AG04450 (cell line): ENCODE measurements around the gene UEVLD. TPM values are rescaled to one million over a fixed set of nuclear protein-coding genes. Genes with fewer than 3 reads are reported as not detected.

ENCODE experiments used
- CTCF ChIA-PET: fragments of 300-600, 350-600 bp; formaldehyde crosslinking; extraction: SDS; loops from one replicate; lab custom pipeline; 2022; ENCODE audit warnings: antibody characterized with exemption, inconsistent platforms; lab: Charles Lee
- POLR2A ChIA-PET: fragments of 350-600 bp; formaldehyde crosslinking; extraction: SDS; loops from one replicate; lab custom pipeline; 2021; ENCODE audit warnings: antibody characterized with exemption, inconsistent platforms; lab: Yijun Ruan, JAX
- DNase-seq: peaks from one replicate; pipeline ENCODE4 v3.0.0-alpha.2; 2011; ENCODE audit warnings: low read depth, low spot score
- H3K27ac ChIP-seq: one replicate; pipeline ENCODE4 v1.5.1; 2012; ENCODE audit warnings: low read depth, low read length, control low read depth
- H3K27me3 ChIP-seq: one replicate; pipeline ENCODE4 v1.6.0; 2012; ENCODE audit warnings: low read length; ENCODE audit not compliant: control insufficient read depth, insufficient read depth
- H3K4me3 ChIP-seq: 2 replicates; pipeline ENCODE4 v1.5.1; 2011; ENCODE audit warnings: mild to moderate bottlenecking, low read depth, low read length, control low read depth
- H3K9me3 ChIP-seq: 2 replicates; pipeline ENCODE4 v1.5.1; 2012; ENCODE audit warnings: low read length; ENCODE audit not compliant: control insufficient read depth, insufficient read depth
- CTCF ChIP-seq: IDR thresholded peaks from 2 replicates; pipeline ENCODE4 v1.5.1; 2011; ENCODE audit warnings: low read depth, low read length, control low read depth, inconsistent platforms
- polyA plus RNA-seq: library from polyadenylated mRNA; depleted of rRNA; stranded (reverse); fragments of >200 nt; gene quantifications from 2 replicates; pipeline ENCODE4 v1.2.3, GENCODE V29; 2011

Gene UEVLD
- polyA plus RNA-seq, 1 experiment, result 27.6 TPM

GRCh38 chr11:18566406-18566805, 22.1 kb downstream of the UEVLD start:
- no peak overlapping the region for H3K4me3 ChIP-seq
- ChIA-PET CTCF (interaction anchor here (1.3 kb wide), 1 partner anchor 26 kb away, joined by 4 read pairs; no protein-coding TSS in a partner anchor), POLR2A (interaction anchor here (0.6 kb wide), 1 partner anchor 69 kb away, joined by 5 read pairs; no protein-coding TSS in a partner anchor)
- TF ChIP-seq CTCF, result no peak
- no peaks in the 10 kb centered on the region for H3K9me3 ChIP-seq
- no peak overlapping the region for H3K27ac ChIP-seq
- H3K27me3 ChIP-seq, result no peaks in the 10 kb centered on the region
- DNase-seq, result no peak

DNA sequence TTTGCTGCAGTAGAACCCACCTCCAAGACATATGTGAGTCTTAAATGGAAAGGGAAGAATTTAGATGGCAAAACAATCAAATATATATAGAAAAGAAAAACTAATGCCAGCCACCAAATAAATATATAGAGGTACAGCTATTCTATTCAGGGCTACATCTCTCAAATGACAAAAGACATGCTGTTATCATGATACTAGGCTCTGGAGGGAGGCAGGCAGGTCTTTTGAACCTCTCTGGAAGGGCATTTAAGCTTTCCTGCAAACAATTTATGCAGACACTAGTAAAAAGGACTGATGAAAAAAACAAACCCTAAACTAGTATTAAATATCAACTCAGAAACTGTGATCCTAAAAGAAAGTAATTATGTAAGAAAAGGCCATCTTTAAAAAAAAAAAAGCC, 24.4 kb downstream of the UEVLD start:
- H3K27ac ChIP-seq, result no peak overlapping the region
- ChIA-PET CTCF (interaction anchor here (0.6 to 1.2 kb wide), 3 partner anchors 163 to 333 kb away, joined by 3 to 4 read pairs (median 3); no protein-coding TSS in a partner anchor), POLR2A (no interaction called here)

DNA sequence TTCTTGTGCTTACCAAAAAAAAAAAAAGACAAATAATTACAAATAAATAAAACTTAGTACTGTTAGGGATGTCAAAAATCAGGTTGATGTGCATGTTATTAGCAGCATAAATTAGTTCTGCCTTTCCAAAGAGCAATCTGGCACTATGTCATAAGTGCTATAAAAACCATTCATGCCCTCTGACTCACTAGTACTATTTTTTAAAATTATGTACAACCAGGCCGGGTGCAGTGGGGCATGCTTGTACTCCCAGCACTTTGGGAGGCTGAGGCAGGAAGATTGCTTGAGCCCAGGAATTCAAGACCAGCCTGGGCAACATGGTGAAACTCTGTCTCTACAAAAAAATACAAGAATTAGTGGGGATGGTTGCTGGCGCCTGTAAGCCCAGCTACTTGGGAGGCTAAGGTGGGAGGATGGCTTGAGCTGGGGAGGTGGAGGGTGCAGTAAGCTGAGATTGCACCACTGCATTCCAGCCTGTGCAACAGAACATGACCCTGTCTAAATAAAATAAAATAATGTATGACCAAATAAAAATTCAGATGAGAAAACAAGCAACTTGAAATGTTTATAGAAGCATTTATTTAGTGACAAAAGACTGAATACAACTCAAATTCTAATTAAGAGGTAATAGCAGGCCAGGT, 25.3 kb downstream of the UEVLD start:
- no peak overlapping the region for H3K27ac ChIP-seq
- ChIA-PET CTCF (no interaction called here), POLR2A (no interaction called here)
- H3K27me3 ChIP-seq, result no peaks in the 10 kb centered on the region
- H3K9me3 ChIP-seq, result no peaks in the 10 kb centered on the region
- no peak for DNase-seq
- no peak overlapping the region for H3K4me3 ChIP-seq
- TF ChIP-seq CTCF, result no peak

More for the DNA sequence above, 24.4 kb downstream of the UEVLD start:
- no peak for TF ChIP-seq CTCF
- DNase-seq, result no peak
- H3K9me3 ChIP-seq, result no peaks in the 10 kb centered on the region
- H3K4me3 ChIP-seq, result no peak overlapping the region
- H3K27me3 ChIP-seq, result no peaks in the 10 kb centered on the region

- no peak for TF ChIP-seq CTCF
- Histone ChIP-seq H3K4me3 (no peak overlapping the region), H3K9me3 (no peaks in the 10 kb centered on the region), H3K27me3 (no peaks in the 10 kb centered on the region), H3K27ac (no peak overlapping the region)
- POLR2A ChIA-PET, result no interaction called here
- CTCF ChIA-PET, result interaction anchor here (0.8 kb wide), 1 partner anchor 20 kb away, joined by 3 read pairs; no protein-coding TSS in a partner anchor
- no peak for DNase-seq
These were observed 40.5 kb downstream of the UEVLD start for GRCh38 chr11:18548001-18548400.
